Astrocyte of the cerebellum (primary cell): ENCODE data around the gene FBXO24.

Experiments
- DNase-seq: peaks from one replicate; pipeline ENCODE4 v3.0.0-alpha.2; 2011; ENCODE audit warnings: low read depth
- H3K4me3 ChIP-seq: 2 replicates; pipeline ENCODE4 v1.5.1; 2011; ENCODE audit warnings: mild to moderate bottlenecking, low read depth, low read length, moderate library complexity
- in situ Hi-C: cut with HindIII; loops from 2 replicates; pipeline ENCODE4 v1.10.0; 2017; ENCODE audit warnings: low sequenced_read_pairs
- TF ChIP-seq, protein P1 (sequence below): IDR thresholded peaks from 2 replicates; pipeline ENCODE4 v1.5.1; 2012; ENCODE audit warnings: low read length, low read depth, moderate library complexity, mild to moderate bottlenecking; ENCODE audit errors: missing control alignments

FBXO24 gene

DNA sequence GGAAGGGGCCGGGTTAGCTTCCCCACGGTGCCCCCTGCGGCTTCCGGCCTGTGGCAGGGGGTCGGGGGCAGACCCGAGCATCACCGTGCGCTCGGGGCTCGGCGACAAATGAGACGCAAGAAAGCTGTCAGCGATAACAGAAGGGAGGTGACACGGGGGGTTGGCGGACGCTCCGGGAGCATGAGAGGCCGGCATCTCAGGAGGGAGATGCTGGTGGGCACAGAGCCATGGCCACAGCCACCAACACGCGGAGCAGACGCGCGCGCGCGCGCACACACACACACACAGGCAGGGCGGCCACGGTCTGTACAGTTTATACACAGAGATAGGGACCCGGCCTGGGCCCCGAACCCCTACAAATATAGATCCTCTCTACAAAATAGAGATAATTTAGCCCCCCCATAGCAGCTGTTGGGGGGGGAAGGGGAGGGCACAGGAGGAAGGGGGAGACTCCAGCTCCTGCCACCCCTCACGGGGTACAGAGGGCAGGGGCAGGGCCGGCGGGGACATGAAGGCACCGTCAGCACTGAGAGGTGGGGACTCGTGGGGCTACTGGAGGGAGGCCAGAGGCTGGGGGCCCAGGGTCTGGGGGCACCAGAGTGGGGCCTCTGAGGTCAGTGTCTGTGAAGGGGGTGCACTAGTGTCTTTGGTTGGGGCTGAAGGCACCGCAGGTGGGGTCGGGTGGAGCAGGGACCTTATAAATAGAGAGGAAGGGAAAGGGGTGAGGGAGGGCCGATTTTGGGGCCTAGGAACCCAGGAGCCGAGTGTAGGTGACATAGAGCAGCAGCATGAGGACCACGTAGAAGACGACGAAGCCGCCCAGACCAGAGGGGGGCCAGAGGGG is 11.5 kb upstream of the FBXO24 start:
- H3K4me3 ChIP-seq = no peak overlapping the region
- in situ Hi-C loops = no loop called here
- TF ChIP-seq, protein P1, sequence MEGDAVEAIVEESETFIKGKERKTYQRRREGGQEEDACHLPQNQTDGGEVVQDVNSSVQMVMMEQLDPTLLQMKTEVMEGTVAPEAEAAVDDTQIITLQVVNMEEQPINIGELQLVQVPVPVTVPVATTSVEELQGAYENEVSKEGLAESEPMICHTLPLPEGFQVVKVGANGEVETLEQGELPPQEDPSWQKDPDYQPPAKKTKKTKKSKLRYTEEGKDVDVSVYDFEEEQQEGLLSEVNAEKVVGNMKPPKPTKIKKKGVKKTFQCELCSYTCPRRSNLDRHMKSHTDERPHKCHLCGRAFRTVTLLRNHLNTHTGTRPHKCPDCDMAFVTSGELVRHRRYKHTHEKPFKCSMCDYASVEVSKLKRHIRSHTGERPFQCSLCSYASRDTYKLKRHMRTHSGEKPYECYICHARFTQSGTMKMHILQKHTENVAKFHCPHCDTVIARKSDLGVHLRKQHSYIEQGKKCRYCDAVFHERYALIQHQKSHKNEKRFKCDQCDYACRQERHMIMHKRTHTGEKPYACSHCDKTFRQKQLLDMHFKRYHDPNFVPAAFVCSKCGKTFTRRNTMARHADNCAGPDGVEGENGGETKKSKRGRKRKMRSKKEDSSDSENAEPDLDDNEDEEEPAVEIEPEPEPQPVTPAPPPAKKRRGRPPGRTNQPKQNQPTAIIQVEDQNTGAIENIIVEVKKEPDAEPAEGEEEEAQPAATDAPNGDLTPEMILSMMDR = no peak
- no peak for DNase-seq

DNA sequence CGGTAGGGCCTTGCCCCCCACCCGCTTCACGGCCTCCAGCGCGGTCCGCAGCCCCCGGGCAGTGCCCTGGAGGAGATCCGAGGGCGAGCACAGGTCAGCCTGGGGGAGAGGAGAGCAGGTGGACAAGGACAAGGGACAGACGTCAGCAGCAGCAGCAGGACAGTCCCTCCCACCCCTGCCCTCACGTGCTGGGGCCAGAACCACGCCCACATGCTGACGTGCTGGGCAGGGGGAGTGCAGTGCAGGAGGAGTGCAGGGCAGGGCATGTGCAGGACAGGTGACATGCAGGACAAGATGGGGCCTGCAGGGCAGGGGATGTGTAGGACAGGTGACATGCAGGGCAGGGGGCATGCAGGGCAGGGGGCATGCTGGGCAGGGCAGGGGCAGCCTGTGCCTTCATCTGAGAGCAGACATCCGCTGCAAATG is 10.9 kb upstream of the FBXO24 start:
- TF ChIP-seq, protein P1 = no peak
- in situ Hi-C loops = no loop called here
- DNase-seq = no peak
- no peak overlapping the region for H3K4me3 ChIP-seq

DNA sequence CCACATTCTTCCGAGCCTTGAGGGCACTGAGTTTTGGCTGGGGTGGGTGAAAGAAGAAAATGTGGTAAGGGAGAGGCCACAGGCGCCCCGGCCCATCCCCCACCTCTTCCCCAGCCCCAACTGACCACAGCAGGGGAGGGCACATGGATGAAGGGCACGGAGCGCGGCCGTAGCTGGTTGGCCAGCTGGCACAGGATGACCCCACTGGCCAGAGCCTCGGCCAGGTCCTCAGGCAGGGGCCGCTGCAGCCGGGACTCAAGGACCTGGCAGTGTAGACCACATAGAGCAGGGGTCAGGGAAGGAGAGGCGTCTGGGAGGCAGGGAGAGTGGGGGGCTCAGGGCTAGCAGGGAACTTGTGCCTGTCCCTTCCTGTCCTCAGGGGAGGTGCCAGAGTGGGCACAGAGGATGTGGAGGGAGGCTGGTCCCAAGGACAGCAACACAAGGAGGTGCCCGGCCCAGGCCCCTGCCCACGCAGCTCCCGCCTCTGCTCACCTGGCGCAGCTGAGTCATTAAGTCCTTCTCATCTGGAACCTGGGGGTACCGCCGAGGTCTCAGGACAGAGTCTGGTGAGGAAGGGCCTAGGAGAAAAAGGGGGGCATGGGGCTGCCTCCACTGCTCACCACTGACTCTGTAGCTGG is 10.3 kb upstream of the FBXO24 start:
- TF ChIP-seq, protein P1 = no peak
- H3K4me3 ChIP-seq = no peak overlapping the region
- DNase-seq = no peak
- in situ Hi-C loops = no loop called here

DNA sequence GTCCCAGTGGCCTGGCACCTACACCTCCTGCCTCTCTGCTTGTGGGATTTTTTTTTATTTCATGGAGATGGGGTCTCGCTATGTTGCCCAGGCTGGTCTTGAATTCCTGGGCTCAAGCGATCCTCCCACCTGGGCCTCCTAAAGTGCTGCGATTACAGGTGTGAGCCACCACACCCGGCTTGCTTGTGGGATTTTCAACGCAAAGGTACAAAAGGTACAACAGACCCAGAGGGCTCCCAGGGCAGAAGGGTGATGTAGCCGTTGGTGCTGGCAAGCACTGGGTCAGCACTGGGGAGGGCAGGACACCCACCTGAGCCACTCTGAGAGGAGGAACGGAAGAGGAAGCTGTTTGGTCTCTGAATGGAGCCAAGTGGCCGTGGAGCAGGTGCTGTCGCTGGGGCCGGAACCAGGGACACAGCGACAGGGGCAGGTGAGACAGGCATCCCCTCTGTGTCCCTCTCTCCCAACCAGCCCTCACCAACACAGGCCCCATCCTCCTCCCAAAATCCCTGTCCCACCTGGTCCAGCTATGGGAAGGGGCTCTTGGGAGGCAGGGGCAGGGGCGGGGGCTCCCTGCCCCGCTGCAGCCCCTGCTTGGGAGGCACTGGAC is 9.6 kb upstream of the FBXO24 start:
- H3K4me3 ChIP-seq = no peak overlapping the region

DNA sequence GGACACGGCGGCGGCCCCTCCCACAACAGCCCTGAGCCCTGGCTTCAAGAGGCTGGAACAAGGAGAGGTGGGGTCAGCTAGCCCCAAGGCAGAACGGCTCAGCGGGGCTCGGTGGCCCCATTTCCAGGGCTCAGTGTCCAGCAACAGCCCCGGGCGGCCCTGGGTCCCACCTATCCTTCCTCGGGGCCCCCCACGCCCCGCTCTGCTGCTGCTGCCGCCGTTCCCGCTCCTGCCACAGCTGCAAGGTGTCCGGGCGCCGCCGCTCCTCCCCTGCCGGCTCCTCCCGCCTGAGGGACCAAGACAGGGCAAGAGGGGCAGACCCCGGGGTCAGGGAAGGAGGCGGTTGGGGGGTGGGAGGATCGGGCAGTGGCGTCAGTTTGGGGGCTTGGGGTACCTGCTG is 9.0 kb upstream of the FBXO24 start:
- no peak for DNase-seq
- TF ChIP-seq, protein P1 = no peak
- in situ Hi-C loops = no loop called here
- H3K4me3 ChIP-seq = no peak overlapping the region

More for the DNA sequence above, 9.6 kb upstream of the FBXO24 start:
- no peak for DNase-seq
- TF ChIP-seq, protein P1 = no peak
- in situ Hi-C loops = no loop called here

DNA sequence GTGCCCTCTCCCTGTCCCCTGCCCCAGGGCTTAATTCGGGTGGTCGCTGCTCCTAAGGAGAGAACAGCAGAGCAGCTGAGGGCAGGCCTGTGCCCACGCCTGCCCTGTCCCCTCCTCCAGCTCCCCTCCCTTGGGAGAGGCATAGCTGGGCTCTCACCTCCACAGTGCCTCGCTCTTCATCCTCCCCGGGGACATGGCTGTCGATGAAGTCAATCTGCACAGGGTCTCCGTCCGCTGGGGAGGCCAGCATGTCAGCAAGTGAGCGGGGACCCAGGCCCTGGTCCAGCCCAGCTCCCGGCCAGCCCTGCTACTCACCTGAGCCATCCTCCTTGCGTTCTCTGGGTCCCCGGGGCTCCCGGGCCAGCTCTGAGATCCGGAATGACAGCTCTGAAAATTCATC is 8.6 kb upstream of the FBXO24 start:
- TF ChIP-seq, protein P1 = no peak
- DNase-seq = no peak
- H3K4me3 ChIP-seq = no peak overlapping the region
- in situ Hi-C loops = no loop called here
